Nephron progenitor cell (in vitro differentiated cells): ENCODE results near the gene SHC2.
A peak's percentile ranks its signal among the peaks of the same experiment; 100 is the strongest.

Source experiments
- DNase-seq: peaks from one replicate; pipeline ENCODE4 v3.0.0; 2021
- H3K27ac Mint-ChIP-seq: 2 replicates; pipeline ENCODE4 v1.8.0; 2021; ENCODE audit warnings: mild to moderate bottlenecking, moderate library complexity, mixed read lengths
- H3K27me3 Mint-ChIP-seq: 2 replicates; pipeline ENCODE4 v1.8.0; 2021; ENCODE audit warnings: mild to moderate bottlenecking, low read depth, mixed read lengths; ENCODE audit not compliant: poor library complexity
- H3K36me3 Mint-ChIP-seq: 2 replicates; pipeline ENCODE4 v1.8.0; 2021; ENCODE audit warnings: low read depth, mixed read lengths
- H3K4me1 Mint-ChIP-seq: 2 replicates; pipeline ENCODE4 v1.8.0; 2021; ENCODE audit warnings: mixed read lengths
- H3K4me3 Mint-ChIP-seq: 2 replicates; pipeline ENCODE4 v1.8.0; 2021; ENCODE audit warnings: mild to moderate bottlenecking, moderate library complexity, mixed read lengths
- H3K9me3 Mint-ChIP-seq: 2 replicates; pipeline ENCODE4 v1.8.0; 2021; ENCODE audit warnings: mild to moderate bottlenecking, moderate library complexity, mixed read lengths
- TF ChIP-seq, protein P1 (sequence below): fragments of 200-600 bp; sonication (generic); IDR thresholded peaks from 2 replicates; pipeline ENCODE4 v1.5.0; 2021; ENCODE audit warnings: antibody characterized with exemption

The SHC2 gene

DNA sequence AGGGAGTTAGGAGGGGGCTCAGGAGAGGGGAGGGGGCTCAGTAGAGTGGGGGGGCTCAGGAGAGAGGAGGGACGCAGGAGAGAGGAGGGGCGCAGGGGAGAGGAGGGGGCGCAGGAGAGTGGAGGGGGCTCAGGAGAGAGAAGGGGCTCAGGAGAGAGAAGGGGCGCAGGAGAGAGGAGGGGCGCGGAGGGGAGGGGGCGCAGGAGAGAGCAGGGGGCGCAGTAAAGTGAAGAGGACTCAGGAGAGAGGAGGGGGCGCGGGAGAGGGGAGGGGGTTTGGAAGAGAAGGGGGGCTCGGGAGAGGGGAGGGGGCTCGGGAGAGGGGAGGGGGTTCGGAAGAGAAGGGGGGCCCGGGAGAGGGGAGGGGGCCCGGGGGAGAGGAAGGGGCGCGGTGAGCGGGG is 36.2 kb upstream of the SHC2 start:
- Mint-ChIP-seq H3K27me3 (peaks cover 67% of the 10 kb centered on the region), H3K4me1 (peaks cover 15% of the 10 kb centered on the region), H3K4me3 (no peak overlapping the region), H3K27ac (no peak overlapping the region), H3K9me3 (peaks cover 14% of the 10 kb centered on the region), H3K36me3 (peaks cover 6% of the 10 kb centered on the region)
- DNase-seq, result no peak
- TF ChIP-seq, protein P1, sequence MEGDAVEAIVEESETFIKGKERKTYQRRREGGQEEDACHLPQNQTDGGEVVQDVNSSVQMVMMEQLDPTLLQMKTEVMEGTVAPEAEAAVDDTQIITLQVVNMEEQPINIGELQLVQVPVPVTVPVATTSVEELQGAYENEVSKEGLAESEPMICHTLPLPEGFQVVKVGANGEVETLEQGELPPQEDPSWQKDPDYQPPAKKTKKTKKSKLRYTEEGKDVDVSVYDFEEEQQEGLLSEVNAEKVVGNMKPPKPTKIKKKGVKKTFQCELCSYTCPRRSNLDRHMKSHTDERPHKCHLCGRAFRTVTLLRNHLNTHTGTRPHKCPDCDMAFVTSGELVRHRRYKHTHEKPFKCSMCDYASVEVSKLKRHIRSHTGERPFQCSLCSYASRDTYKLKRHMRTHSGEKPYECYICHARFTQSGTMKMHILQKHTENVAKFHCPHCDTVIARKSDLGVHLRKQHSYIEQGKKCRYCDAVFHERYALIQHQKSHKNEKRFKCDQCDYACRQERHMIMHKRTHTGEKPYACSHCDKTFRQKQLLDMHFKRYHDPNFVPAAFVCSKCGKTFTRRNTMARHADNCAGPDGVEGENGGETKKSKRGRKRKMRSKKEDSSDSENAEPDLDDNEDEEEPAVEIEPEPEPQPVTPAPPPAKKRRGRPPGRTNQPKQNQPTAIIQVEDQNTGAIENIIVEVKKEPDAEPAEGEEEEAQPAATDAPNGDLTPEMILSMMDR, result no peak

DNA sequence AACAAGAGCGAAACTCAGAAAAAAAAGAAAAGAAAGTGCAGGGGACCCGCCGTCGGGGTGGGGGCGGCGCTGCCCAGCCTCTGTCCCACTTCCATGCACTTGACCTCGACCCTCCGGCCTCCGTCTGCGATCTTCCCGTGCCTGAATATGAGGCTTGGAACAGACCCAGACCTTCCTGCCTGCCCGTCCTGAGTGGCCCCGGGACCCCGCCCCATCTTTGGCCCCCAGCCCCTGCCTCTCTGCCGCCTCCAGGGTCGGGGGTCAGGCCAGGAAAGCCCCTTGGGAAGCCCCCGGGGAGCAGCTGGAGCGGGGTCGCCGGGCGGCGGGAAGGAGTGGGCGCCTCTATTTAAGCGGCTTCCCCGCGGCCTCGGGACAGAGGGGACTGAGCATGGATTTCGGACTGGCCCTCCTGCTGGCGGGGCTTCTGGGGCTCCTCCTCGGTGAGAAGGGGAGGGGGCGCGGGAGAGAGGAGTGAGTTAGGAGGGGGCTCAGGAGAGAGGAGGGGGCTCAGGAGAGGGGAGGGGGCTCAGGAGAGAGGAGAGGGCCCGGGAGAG is 35.4 kb upstream of the SHC2 start, which contains the start of gene MADCAM1:
MADCAM1 (plus strand) TSS at position 375 of the 554 bp plus-strand sequence; CDS start at position 389, 14 bp downstream.
- TF ChIP-seq, protein P1, result no peak
- Mint-ChIP-seq H3K4me1 (peaks cover 15% of the 10 kb centered on the region), H3K27me3 (peaks cover 62% of the 10 kb centered on the region), H3K4me3 (peak within 1 kb of the TSS; percentile 20), H3K9me3 (peaks cover 14% of the 10 kb centered on the region), H3K27ac (no peak within 1 kb of the TSS), H3K36me3 (peaks cover 6% of the 10 kb centered on the region)
- no peak for DNase-seq

- H3K9me3 Mint-ChIP-seq, result peaks cover 14% of the 10 kb centered on the region
- H3K4me1 Mint-ChIP-seq, result peaks cover 15% of the 10 kb centered on the region
- no peak overlapping the region for H3K27ac Mint-ChIP-seq
- H3K4me3 Mint-ChIP-seq, result peak overlapping the region; percentile 20
- TF ChIP-seq, protein P1, result peak; percentile 93
- peaks cover 6% of the 10 kb centered on the region for H3K36me3 Mint-ChIP-seq
- H3K27me3 Mint-ChIP-seq, result peaks cover 55% of the 10 kb centered on the region
- DNase-seq, result peak; percentile 77
Measured at GRCh38 chr19:495402-496111, 34.7 kb upstream of the SHC2 start.

DNA sequence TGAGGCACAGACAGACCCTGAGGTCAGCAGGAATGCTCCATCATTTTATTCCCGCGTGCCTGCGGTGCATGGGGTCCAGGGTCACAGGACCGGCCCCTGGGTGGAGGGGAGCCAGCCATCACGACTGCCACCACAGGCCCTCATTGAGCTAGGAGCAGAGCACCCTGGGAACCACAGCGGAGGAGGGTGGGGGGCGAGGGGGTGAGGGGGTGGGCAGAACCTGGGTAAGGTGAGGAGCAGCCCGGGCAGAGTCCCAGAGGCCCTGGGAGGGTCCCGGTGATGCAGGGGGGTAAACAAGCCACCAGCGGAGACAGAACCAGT is 34.2 kb upstream of the SHC2 start:
- H3K9me3 Mint-ChIP-seq, result peaks cover 14% of the 10 kb centered on the region
- peaks cover 6% of the 10 kb centered on the region for H3K36me3 Mint-ChIP-seq
- H3K4me1 Mint-ChIP-seq, result peaks cover 20% of the 10 kb centered on the region
- DNase-seq, result no peak
- H3K27ac Mint-ChIP-seq, result no peak overlapping the region
- peaks cover 50% of the 10 kb centered on the region for H3K27me3 Mint-ChIP-seq
- no peak overlapping the region for H3K4me3 Mint-ChIP-seq
- TF ChIP-seq, protein P1, result no peak

GRCh38 chr19:494171-495080 is 33.6 kb upstream of the SHC2 start:
- TF ChIP-seq, protein P1, result no peak
- Mint-ChIP-seq H3K4me3 (no peak overlapping the region), H3K36me3 (peaks cover 6% of the 10 kb centered on the region), H3K4me1 (peaks cover 25% of the 10 kb centered on the region), H3K9me3 (peaks cover 13% of the 10 kb centered on the region), H3K27ac (no peak overlapping the region), H3K27me3 (peaks cover 48% of the 10 kb centered on the region)
- no peak for DNase-seq
